Spleen (tissue), 7 donors: ENCODE measurements around the gene MEI4.

Source experiments
- POLR2A ChIP-seq, 3 donors: fragments of 450-650 bp; IDR thresholded peaks; one replicate each; pipeline ENCODE4 v1.5.1; 2017; ENCODE audit warnings: antibody characterized with exemption in 3 of 3, mild to moderate bottlenecking in 1 of 3
- POLR2AphosphoS5 ChIP-seq, 3 donors: sonication (generic); formaldehyde crosslinking; IDR thresholded peaks; one replicate each; pipeline ENCODE4 v1.5.1; 2017; ENCODE audit warnings: antibody characterized with exemption in 3 of 3
- TF ChIP-seq, protein P1 (sequence below), 11 experiments: fragments of 200-600 bp in 7 of 11; fragments of 450-650 bp in 4 of 11; sonication (generic) in 4 of 11; IDR thresholded peaks in 8 of 11; conservative IDR thresholded peaks in 3 of 11; 1 replicate in 7 of 11; 2 replicates in 4 of 11; pipeline versions ENCODE4 v1.4.0 to v1.8.0; 2016 to 2021; ENCODE audit warnings: antibody characterized with exemption in 11 of 11, inconsistent platforms in 4 of 11, mild to moderate bottlenecking in 1 of 11
- donor health status: DM: no; HTN: no; CAD: no; lungs with moderate emphysema.
- donor health status: DM: no; HTN: no; CAD: no.
- donor health status: DM: no; HTN: no; CAD: no.

DNA sequence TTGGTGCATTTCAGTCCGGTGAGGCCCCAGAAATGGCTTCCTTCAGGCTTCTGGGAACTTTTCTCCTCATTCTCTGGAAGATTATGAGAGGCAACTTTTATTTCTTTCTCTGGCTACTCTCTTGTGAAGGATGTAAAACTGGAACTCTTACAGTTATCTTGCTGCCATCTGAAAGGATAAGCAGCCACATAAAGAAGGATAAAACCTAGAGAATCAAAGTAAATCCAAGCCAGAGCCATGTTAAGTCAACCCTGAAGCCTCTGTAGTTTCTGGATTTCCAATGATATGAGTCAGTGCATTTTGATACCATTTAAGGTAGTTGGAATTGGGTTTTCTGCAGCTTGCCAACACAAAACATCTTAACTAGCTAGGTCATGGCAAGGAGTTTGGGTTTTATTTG, 123.6 kb downstream of the MEI4 start:
- TF ChIP-seq, protein P1, sequence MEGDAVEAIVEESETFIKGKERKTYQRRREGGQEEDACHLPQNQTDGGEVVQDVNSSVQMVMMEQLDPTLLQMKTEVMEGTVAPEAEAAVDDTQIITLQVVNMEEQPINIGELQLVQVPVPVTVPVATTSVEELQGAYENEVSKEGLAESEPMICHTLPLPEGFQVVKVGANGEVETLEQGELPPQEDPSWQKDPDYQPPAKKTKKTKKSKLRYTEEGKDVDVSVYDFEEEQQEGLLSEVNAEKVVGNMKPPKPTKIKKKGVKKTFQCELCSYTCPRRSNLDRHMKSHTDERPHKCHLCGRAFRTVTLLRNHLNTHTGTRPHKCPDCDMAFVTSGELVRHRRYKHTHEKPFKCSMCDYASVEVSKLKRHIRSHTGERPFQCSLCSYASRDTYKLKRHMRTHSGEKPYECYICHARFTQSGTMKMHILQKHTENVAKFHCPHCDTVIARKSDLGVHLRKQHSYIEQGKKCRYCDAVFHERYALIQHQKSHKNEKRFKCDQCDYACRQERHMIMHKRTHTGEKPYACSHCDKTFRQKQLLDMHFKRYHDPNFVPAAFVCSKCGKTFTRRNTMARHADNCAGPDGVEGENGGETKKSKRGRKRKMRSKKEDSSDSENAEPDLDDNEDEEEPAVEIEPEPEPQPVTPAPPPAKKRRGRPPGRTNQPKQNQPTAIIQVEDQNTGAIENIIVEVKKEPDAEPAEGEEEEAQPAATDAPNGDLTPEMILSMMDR (IDR thresholded peaks at IDR 0.05 in 8 of 11, conservative IDR thresholded peaks at IDR 0.05 in 3 of 11) = no peak
- TF ChIP-seq POLR2A (IDR thresholded peaks at IDR 0.05) (no peak), POLR2AphosphoS5 (IDR thresholded peaks at IDR 0.05) (no peak)
